NOMO-1 treated with dmso at 0.1 percent for 144 hours (cell line): ENCODE data around the gene ADAMTS18.
"Not testable (repeated sequence)": the region's sequence is repeated elsewhere in the genome, so short reads cannot be mapped to it uniquely, and the experiment has no call there.

ENCODE experiments used
- DNase-seq: peaks from one replicate; lab custom pipeline; 2025; ENCODE audit not compliant: unreplicated experiment; lab: John Stamatoyannopoulos, UW

ADAMTS18 gene

DNA sequence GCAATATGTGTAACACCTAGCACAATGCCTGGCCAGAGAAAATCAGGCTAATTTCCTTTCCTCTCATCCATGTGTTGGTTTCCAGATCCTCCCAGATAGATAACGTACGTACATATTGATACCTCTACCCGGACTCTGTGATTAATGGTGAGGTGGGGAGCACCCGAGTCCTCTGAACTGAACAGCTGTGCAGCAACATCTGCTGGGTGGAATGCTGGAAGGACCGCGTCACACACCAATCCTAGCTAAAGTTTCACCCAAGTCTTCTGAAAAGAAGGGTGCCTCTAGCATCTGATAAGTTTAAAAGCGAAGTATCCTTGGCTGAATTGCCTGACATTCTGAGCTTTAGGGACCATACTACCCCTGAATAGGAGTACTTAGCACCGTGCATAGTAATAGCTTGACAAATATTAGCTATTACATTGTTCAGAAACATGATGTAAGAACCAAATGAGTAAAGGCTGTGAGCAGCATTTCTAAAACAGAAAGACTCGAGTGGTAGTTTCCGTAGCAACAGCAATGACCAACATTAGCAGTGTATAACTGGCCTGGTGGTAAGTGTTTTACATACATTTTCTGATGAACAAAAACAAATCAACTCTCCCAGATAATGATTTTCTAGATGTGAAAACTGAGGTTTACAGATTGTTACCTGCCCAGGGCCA, 144.3 kb downstream of the ADAMTS18 start:
- no peak for DNase-seq

DNA sequence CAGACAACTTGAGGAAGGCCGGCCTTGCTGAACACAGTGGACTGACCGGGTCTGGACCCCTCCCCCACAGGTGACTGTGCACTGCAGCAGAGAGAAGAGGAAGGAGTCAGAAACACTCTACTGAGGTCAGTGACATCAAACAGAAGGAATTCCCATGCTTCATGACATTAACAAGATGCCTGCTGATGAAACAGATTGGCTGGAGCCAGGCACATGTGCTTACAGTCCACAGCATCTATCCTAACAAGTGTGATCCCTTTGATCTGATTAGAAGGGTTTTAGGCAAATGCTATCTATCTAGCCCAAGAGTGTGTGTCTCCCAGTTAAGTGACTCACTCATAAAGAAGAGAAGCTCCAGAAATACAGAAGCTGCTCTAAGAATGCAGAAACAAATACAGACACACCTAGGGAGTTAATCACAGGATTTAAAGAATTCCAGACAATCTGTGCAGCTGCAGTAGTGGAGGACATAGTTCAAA, 145.5 kb downstream of the ADAMTS18 start:
- no peak for DNase-seq

DNA sequence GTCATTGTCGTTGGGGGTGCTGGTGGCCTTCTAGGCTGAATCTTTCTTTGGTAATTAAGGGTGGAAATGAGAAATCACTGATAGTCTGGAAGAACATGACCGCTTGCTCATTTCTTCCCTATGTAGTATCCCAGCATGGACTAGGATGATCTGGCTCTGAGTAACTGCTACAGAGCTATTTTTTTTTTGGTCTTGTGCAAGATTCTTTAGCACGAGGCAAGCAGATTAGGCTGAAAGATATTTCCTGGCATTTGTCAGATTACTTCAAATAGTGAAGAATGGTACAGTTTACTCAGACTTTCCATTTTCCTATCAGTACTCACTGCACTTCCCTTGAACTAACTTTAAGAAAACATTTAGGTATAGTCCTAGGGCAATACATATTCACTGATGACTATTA, 146.6 kb downstream of the ADAMTS18 start:
- DNase-seq, result no peak

DNA sequence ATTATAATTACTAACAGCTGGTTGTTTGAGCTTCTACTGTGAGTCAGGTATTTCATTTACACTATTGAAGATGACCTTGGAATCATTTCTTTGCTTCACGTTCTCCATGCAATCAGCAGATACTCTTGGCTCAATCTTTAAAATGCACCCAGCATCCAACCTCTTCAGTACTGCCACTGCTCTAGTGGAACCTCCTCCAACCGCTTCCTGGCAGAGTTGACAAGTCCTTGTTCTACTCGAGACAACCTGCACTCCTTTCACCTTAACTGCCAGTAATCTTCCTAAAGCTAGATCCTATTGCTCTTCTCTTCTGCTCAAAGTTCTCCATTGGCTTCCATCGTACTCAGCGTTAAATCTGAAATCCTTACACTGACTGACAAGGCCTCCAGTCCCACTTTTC, 149.2 kb downstream of the ADAMTS18 start:
- no peak for DNase-seq

DNA sequence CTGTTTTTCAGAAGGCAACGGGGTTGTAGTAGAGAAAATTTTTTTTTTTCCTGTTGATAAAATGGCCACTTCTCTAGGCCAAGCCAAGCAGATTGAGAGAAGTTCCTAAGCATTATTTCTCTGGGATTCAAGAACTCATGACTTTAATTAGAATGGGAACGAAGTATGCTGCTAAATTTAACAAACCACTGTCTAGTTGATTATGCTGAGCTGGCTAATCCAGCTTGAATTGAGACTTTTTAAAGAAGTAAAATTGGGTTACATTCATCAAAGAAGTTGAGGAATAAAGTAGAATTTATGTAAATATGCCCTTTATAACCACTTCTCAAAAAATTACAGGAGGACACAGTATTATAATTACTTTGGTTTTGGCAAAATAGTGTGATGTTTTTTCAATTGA, 152.5 kb downstream of the ADAMTS18 start:
- DNase-seq, result no peak

DNA sequence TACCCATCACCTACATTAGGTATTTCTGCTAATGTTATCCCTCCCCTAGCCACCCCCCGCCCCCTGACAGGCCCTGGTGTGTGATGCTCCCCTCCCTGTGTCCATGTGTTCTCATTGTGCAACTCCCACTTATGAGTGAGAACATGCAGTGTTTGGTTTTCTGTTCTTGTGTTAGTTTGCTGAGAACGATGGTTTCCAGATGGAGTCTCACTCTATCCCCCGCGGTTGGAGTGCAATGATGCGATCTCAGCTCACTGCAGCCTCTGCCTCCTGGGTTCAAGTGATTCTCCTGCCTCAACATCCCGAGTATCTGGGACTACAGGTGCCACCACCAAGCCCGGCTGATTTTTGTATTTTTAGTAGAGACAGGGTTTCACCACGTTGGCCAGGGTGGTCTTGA, 155.5 kb downstream of the ADAMTS18 start:
- not testable (repeated sequence) for DNase-seq

DNA sequence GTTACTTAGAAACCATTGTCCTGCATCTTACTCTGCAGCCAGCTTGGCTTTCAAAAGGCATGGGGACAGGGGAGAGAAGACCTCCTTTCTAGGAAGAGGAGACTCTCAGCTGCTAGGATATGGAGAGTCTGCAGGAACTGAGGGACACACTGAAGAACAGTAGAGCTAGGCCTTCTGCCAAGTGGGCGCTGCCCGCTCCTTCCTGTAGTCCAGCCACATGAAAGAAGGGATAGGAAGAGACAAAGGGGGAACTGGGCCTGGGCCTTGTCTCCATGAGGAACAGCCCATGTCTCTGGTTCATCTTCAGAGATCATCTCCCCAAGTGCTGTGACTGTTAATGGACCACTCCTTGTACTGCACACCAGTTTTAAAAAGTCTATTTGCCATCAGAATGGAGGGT, 157.3 kb downstream of the ADAMTS18 start:
- no peak for DNase-seq

DNA sequence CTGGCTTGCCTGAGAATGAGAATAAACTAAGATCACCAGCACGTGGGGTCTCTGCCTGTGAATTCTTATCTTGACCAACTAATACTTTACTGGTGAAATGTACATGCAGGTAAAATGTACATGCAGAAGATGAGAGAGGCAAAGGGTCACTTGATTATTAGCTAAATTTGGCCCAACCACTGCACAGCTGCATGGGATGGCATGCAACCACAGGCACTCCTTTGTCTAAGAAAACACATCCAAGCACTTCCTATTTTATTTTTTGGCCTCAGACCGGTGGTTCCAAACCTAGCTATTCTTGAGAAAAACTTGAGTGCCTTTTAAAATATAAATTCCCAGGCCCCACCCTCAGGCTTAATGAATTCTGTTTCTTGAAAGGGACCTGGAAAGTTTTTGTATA, 157.7 kb downstream of the ADAMTS18 start:
- no peak for DNase-seq

DNA sequence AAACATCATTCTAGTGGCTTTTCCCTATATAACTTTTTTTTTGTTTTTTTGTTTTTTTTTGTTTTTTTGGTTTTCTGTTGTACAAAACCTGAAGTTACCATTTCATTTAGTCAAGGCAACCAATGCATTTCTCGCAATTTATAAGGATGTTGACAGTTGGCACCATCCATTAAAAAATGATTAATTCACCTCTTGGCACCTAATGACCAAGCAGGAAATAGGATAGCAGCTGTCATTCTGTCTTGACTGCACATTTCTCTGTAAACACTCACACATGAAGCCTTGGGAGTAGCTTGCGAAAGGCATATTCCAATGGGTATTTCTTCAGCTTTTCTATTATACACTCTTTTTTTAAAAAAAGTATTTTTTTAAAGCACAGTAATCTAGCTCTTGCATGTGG, 158.2 kb downstream of the ADAMTS18 start:
- DNase-seq, result no peak

DNA sequence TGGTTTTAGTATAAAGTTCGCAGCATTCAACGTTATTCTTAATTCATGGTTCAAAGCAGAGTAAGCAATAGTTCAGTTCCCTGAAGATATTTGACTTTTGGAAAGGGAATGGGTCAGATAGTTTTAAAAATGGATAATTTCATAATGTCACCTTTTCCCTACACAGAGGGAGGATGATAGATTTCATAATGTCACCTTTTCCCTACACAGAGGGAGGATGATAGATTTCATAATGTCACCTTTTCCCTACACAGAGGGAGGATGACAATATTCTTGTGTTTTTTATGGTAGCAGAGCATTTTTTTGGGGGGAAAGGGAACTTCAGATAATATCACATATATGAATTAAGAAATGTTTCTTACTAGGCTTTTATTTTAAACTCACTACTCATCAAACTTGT, 159.5 kb downstream of the ADAMTS18 start:
- not testable (repeated sequence) for DNase-seq

DNA sequence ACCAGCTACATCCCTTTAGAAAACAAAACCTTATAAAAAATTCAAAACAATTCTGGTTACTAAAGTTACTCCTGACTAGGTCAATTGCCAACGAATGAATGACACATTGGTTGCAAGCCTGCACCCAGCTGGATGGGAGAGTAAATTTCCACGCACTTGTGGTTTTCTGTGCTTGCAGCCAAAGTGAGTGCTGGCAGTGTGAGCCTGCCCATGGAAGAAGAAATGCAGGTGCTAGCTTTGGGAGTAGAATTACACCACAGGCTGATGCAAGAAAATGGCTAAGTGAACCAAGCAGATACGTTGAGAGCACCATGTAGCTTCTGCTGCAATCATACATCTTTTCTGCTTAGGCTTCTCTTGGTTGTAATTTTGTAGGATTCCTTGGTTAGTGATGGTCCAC, 161.0 kb downstream of the ADAMTS18 start:
- DNase-seq, result no peak

DNA sequence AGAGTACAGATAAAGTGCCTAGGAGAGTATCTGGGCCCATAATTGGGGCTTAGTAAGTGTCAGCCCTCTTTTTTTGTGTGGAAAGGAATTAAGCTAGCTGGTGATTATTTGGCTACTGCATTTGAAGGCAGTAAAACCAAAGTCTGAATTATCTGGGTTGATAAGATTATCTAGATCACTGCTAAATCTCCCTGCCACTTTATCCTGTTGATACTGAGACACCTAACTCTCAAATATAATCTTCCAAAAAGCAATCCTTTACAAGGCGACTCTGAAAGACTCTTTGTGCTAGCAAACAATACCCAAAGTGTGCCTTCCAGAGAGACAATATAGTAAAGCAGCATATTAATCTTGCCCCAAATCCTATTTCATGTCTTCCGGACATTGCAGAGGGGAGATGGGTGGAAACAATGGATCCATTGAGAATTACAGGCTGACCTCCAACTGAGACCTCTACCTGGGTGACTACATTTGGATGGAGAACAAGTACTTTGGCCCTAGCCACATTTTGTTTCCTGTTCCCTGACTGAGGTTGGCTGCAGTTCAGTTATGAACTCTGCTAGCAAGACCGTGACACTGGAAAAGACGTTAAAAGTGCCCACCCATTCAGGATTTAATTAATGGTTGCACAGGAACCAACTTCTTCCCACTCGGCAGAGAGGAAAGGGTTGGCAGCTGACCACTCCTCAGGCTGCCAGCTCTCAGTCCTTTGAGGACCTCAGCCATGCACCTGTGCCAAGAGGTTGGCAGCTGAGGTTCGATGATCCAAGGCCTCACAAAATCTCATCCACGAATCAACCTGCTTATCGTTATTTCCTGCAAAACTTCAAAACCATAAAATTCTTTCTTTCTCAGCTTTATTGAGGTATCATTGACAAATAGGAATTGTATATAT, 163.1 kb downstream of the ADAMTS18 start:
- no peak for DNase-seq

DNA sequence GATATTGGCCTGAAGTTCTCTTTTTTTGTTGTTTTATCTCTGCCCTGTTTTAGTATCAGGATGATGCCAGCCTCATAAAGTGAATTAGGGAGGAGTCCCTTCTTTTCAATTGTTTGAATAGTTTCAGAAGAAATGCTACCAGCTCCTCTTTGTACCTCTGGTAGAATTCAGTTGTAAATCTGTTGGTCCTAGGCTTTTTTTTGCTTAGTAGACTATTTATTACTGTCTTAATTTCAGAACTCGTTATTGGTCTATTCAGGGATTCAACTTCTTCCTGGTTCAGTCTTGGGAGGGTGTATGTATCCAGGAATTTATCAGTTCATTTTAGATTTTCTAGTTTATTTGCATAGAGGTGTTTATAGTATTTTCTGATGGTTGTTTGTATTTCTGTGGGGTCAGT, 168.6 kb downstream of the ADAMTS18 start:
- not testable (repeated sequence) for DNase-seq

DNA sequence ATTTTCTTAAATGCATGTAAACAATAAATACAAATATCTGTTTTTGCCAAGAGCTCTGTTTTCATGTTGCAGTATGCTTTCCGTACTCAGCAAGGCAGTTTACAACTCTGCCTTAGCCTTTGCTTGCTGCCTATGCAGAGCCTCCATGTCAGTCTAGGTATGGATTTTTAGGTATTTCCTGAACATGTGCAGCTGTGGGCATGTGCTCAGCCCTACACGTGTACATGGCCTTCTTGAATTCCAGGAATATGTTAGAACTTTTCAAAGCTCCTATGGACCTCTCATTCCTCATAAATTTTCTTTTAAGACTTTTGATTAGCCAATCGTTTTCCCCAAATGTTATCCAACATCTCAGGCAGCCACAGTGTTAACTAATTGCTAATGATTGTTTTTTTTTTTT, 171.9 kb downstream of the ADAMTS18 start:
- no peak for DNase-seq

DNA sequence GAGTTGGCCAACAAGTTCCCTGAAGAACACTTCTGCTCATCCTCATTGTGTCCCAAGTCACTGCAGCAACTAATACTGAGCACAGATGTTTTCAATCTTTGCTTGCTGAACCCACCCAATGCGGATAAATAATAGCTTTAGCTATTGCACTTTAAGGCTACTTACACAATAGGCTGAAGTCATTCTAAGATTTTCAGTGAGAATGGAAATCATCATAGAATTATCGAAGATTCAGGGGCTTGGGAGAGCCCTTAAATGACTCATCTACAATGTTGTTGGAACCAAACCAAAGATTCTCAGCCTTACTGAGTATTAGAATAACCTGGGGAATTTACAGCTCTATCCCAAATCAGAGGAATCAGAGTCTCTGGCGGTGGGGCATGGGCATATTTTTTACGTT, 184.4 kb downstream of the ADAMTS18 start:
- no peak for DNase-seq

DNA sequence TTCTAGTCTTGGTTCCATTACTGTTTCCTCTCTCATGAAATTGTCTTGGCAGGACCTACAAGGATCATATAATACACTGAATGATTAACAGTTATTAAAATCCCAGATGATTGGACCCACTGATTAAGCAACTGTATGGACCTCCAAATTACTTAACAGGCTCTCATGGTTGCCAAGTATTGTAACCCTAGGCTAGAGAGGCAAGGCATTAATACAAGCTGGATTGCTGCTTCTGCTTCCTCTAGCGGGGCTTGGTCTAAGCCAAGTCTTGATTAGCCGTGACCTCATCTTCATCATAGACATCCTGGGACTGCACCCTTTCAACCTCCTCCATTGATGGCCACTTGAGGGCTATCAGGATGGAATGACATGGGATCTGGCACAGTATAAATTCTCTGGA, 188.7 kb downstream of the ADAMTS18 start:
- DNase-seq, result no peak

DNA sequence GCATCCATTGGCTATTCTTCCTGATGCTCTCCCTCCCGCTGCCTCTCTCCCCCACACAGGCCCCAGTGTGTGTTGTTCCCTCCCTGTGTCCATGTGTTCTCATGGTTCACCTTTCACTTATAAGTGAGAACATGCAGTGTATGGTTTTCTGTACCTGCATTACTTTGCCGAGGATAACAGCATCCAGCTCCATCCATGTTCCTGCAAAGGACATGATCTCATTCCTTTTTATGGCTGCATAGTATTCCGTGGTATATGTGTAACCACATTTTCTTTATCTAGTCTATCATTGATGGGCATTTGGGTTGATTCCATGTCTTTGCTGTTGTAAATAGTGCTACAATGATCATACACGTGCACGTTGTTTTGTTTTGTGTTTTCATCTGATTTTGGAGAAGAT, 192.4 kb downstream of the ADAMTS18 start:
- not testable (repeated sequence) for DNase-seq

DNA sequence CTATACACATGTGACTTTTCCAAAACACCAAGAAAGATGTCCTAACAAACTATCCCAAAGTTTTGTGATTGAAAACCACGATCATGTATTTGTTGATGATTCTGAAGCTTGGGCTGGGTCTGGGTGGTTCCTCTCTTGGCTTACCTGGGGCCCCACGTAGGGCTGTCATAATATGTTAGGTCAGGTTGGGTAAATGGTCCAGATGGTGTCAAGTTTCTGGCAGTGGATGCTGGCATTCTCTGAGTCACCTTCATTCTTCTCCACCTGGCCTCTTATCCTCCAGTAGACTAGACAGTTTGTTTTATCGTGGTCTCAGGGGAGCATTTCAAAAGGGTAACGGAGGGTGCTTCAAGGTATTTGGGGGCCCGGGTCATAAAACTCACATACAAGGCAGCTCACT, 196.2 kb downstream of the ADAMTS18 start:
- no peak for DNase-seq

DNA sequence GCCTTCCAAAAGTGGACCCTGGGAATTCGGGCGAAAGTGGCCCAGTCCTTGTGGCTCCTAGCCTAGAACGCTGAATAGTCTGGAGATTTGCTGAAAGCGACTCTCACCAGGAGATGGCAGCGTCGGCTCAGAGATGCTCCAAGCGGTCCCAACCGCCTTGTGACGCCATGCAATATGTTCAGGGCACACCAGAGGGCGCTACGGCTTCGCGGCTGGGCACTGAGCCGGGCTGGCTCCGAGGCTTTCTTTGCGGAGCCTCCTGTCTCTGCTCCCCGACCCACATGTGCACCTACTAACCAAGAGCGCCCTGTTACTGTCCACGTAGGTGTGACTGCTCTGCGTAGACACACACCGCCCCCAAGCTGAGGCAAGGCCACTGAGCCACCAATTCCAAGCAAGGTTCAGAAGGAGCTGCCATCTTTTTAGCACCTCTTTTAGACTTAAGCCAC, 198.7 kb downstream of the ADAMTS18 start:
- peak; percentile 70 for DNase-seq

DNA sequence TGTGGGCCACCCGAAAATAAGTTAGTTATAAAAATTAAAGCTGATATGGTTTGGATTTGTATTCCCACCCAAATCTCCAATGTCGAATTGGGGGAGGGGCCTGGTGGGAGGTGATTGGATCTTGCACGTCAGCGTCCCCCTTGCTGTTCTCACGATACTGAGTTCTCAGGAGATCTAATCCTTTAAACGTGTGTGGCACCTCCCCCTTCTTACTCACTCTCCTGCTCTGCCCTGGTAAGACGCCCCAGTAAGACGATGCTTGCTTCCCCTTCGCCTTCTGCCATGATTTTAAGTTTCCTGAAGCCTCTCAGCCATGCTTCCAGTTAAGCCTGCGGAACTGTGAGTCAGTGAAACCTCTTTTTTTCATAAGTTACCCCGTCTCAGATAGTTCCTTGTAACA, 200.2 kb downstream of the ADAMTS18 start:
- no peak for DNase-seq

DNA sequence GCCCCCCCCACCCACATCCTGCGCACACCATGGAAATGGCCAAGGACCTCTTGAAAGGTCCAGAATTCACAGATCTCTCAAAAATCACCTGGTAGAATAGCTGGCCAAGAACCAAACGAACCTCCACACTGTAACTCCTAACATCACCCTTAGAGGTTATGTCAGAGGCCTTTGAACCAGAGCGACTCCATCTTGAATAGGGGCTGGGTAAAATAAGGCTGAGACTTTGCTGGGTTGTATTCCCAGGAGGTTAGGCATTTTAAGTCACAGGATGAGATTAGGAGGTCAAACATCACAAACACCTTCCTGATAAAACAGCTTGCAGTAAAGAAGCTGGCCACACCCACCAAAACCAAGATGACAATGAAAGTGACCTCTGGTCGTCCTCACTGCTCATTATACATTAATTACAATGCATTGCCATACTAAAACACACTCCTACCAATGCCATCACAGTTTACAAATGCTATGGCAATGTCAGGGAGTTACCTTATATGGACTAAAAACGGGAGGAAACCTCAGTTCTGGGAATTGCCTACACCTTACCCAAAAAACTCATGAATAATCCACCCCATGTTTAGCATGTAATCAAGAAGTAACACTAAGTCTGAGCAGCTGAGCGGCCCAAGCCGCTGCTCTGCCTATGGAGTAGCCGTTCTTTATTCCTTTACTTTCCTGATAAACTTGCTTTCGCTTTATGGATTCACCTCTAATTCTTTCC, 200.9 kb downstream of the ADAMTS18 start:
- DNase-seq, result no peak
